Measurements from ENCODE around the gene LPP.

LPP gene

DNA sequence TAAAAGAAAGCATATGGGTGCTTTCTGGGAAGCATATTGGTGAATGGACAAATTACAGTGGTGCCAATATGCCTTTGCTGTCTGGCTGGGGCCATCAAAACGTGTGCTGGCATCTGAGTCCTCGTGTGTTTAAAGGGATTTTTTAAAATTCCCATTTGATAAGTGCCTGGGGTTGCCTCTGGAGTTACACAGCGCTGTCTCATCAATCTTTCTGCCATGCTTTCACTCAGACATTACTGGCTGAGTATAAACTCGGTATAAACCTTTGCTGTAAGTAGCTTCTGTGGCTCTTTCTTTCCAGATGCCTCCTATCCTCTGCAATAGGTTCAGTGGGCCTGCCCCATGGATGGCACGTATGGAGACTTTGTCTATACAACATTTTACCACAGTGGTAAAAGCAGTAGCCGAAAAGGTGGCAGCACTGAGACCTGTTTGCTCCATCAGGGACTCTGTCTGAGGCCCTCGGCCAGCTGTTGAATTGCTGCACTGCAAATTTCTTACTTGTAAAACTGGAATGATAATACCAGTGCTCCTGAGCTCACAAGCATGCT is 195.5 kb downstream of the LPP start:
- no peak for DNase-seq (ENCODE audit: low read depth)
- H3K4me3 ChIP-seq (ENCODE audit: control insufficient read depth, low read depth, low read length): no peak overlapping the region
- TF ChIP-seq, protein P1, sequence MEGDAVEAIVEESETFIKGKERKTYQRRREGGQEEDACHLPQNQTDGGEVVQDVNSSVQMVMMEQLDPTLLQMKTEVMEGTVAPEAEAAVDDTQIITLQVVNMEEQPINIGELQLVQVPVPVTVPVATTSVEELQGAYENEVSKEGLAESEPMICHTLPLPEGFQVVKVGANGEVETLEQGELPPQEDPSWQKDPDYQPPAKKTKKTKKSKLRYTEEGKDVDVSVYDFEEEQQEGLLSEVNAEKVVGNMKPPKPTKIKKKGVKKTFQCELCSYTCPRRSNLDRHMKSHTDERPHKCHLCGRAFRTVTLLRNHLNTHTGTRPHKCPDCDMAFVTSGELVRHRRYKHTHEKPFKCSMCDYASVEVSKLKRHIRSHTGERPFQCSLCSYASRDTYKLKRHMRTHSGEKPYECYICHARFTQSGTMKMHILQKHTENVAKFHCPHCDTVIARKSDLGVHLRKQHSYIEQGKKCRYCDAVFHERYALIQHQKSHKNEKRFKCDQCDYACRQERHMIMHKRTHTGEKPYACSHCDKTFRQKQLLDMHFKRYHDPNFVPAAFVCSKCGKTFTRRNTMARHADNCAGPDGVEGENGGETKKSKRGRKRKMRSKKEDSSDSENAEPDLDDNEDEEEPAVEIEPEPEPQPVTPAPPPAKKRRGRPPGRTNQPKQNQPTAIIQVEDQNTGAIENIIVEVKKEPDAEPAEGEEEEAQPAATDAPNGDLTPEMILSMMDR (IDR thresholded peaks at IDR 0.05; ENCODE audit: control insufficient read depth, insufficient read depth, low read depth, low read length, missing control alignments): no peak

DNA sequence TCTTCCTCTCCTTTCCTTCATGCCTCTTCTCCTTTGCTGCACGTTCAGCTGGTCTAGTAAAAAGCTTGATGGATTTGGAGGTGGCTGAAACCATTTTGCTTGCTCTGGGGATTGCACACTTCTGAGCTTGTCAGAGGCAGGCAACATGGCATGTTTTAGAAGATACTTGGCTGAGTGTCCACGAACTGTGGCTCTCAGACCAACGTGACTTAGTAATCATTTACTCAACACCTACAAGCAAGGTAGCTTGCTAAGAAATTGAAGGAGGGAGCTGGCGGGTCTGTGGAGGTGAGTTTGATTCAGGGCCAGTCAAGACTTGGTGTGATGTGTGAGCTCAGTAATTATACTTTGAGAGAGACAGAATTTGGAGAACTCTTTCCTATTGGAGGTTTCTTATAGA is 196.0 kb downstream of the LPP start:
- TF ChIP-seq, protein P1 (IDR thresholded peaks at IDR 0.05; ENCODE audit: control insufficient read depth, insufficient read depth, low read depth, low read length, missing control alignments): no peak
- DNase-seq (ENCODE audit: low read depth): no peak
- no peak overlapping the region for H3K4me3 ChIP-seq (ENCODE audit: control insufficient read depth, low read depth, low read length)

DNA sequence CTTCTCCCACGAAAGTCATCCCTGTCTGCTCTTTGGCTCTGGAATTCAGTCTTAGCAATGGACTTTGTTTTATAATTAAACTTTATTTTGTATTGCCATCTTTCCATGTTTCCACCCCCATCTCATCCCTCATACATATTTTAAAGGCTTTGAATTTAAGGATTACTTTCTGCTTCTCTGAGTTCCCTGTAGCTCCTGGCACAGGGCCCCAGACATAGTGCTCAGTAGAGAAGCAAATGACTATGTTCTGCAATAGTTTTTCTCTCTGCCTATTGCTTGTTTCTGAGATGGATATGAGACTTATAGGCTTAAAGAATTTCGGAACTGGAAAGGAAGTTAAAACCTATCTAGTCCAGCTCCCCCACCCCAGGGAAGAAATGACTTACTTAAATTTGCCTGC is 197.0 kb downstream of the LPP start:
- TF ChIP-seq, protein P1 (IDR thresholded peaks at IDR 0.05; ENCODE audit: control insufficient read depth, insufficient read depth, low read depth, low read length, missing control alignments): no peak
- no peak overlapping the region for H3K4me3 ChIP-seq (ENCODE audit: control insufficient read depth, low read depth, low read length)
- DNase-seq (ENCODE audit: low read depth): no peak

DNA sequence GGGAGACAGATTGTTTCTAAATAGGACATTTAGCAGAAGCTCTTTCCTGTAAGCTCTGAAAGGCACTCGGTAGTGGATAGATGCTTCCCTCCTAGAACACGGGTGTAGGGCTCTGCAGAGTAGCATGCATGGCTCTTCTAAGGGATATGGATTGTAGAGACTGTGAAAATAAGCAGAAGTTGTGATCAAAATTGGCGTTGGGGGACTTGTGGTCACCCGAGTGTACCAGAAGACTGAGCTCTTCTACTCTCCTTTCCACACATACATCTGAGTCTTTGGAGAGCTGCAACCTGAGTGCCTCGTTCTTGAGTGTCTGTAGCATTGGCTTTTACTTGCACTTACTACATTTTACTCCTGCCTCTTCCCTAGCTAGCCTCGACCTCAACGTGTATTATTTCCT is 197.7 kb downstream of the LPP start:
- no peak for DNase-seq (ENCODE audit: low read depth)
- TF ChIP-seq, protein P1 (IDR thresholded peaks at IDR 0.05; ENCODE audit: control insufficient read depth, insufficient read depth, low read depth, low read length, missing control alignments): no peak

DNA sequence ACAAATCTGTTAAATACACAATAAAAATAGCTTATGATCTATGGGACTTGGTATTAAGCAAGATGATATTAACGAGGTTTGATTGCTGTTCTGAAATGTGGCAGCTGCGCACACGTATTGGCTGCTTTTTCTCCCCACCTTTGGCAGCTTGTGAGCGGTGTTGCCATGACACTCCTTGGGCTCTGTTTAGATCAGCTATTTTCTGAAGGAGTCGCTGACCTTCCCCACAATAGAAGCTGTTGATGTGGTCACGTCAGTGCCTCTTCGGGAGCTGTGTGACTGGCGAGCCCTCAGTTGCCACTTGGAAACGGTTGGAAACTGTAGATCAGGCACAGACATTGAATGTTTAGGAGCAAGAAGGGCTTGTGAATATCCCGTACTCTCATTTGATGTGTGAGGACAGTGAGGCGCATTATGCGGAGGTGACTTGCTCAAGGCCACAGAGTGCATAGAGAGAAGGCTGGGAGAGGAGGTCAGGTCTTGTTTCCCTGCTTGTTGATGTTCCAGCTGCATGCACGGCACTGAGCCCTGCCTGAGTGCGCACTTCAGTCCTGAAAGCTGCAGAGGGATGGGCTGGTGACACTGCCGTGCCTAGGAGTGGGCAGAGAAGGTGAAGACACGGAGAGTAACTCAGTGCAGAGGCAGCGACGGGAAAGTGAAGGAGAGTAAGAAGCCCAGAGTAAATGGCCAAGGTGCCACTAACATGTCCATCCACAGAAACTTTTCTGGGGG is 198.4 kb downstream of the LPP start:
- no peak overlapping the region for H3K4me3 ChIP-seq (ENCODE audit: control insufficient read depth, low read depth, low read length)
- TF ChIP-seq, protein P1 (IDR thresholded peaks at IDR 0.05; ENCODE audit: control insufficient read depth, insufficient read depth, low read depth, low read length, missing control alignments): no peak
- DNase-seq (ENCODE audit: low read depth): no peak

More for the DNA sequence above, 197.7 kb downstream of the LPP start:
- H3K4me3 ChIP-seq (ENCODE audit: control insufficient read depth, low read depth, low read length): no peak overlapping the region

DNA sequence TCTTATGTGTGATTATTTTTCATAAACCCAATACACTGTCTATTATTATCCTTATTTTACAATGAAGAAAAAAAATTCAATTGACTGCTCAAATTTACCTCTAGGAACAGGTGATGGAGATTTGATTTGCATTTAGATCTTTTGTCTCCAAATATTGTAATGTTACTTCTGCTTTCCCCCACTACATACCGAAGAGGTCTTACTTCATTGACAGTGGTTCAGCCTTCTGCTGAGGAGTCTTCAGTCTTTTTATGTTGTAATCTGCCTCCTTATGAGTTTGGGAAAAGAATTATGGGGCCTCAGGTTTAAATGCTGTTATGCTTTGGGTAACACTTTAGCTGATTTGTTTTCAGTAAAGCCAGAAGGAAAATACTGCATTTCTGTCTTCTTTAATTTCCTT is 199.5 kb downstream of the LPP start:
- DNase-seq (ENCODE audit: low read depth): no peak
- H3K4me3 ChIP-seq (ENCODE audit: control insufficient read depth, low read depth, low read length): no peak overlapping the region
- TF ChIP-seq, protein P1 (IDR thresholded peaks at IDR 0.05; ENCODE audit: control insufficient read depth, insufficient read depth, low read depth, low read length, missing control alignments): no peak

All from AG09309 (cell line).